Nasal cavity respiratory epithelium epithelial cell of viscerocranial mucosa (primary cell): ENCODE measurements around the gene TRIM37. TPM values are rescaled to one million over a fixed set of nuclear protein-coding genes. Genes with fewer than 3 reads are reported as not detected.

Experiments used
- total RNA-seq: library from RNA; depleted of rRNA; stranded (reverse); fragments of >200 nt; gene quantifications from 2 replicates; pipeline ENCODE4 v1.2.3, GENCODE V29; 2014

TRIM37 gene, protein sequence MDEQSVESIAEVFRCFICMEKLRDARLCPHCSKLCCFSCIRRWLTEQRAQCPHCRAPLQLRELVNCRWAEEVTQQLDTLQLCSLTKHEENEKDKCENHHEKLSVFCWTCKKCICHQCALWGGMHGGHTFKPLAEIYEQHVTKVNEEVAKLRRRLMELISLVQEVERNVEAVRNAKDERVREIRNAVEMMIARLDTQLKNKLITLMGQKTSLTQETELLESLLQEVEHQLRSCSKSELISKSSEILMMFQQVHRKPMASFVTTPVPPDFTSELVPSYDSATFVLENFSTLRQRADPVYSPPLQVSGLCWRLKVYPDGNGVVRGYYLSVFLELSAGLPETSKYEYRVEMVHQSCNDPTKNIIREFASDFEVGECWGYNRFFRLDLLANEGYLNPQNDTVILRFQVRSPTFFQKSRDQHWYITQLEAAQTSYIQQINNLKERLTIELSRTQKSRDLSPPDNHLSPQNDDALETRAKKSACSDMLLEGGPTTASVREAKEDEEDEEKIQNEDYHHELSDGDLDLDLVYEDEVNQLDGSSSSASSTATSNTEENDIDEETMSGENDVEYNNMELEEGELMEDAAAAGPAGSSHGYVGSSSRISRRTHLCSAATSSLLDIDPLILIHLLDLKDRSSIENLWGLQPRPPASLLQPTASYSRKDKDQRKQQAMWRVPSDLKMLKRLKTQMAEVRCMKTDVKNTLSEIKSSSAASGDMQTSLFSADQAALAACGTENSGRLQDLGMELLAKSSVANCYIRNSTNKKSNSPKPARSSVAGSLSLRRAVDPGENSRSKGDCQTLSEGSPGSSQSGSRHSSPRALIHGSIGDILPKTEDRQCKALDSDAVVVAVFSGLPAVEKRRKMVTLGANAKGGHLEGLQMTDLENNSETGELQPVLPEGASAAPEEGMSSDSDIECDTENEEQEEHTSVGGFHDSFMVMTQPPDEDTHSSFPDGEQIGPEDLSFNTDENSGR
- total RNA-seq: 38.4 and 47.8 TPM in 2 replicates

GRCh38 chr17:59106463-59107305 is at the start of gene TRIM37:
Gene TRIM37, minus strand, starts transcription at chr17:59106880. Its CDS starts 419 bp downstream, at chr17:59106461.

GRCh38 chr17:59155439-59156177 is 48.9 kb upstream of the TRIM37 start, which contains the start of gene PRR11:
Gene PRR11, plus strand, starts transcription at chr17:59155746. Its CDS starts 14,007 bp downstream, at chr17:59169753.

DNA sequence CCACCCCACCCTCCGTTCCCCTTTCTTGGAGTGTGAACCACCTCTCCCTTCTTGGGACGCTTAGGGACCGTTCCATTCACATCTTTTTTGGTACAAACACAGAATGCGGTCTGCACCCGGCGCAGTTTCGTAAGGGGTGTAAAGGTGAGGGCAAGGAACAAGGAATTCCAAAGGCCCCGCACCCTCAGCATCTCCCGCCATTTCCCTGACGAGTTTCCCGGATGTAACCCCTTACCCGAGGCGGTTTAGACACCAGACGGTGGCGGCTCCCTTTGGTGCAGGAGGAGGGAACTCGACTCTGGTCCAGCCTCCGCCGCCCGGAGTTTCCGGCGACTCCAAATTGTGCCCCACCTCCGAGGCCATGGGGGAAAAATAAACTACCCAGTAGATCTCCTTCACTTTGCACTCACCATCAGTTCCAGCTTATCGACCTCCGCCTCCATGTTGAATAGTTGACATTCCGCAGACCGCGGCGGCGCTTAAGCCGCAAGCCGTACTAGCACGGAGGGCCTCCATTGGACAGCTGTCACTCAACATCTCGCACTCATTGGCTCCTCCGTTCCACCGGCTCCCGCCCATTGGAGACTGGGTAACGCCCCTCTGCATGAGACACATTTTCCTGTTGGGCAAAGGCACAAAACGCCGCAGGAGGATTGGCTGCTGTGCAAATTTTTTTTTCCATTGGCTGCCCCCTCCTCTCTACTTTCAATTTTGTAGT is 48.2 kb upstream of the TRIM37 start, which contains the start of gene SKA2:
TSS of gene SKA2 (minus strand) at position 466 of the 718 bp plus-strand sequence. CDS start at position 443, 23 bp downstream.

Other genes starting within 250 kb of the TRIM37 start
- 28.8 and 33.8 TPM in 2 replicates for gene SKA2, start 48.3 kb upstream of the TRIM37 start, total RNA-seq
- 0.85 and 1.4 TPM in 2 replicates for gene PRR11, start 48.9 kb upstream of the TRIM37 start, total RNA-seq
- gene SMG8, start 103.2 kb upstream of the TRIM37 start, total RNA-seq: 24.6 and 29.0 TPM in 2 replicates
- gene GDPD1, start 113.6 kb upstream of the TRIM37 start, total RNA-seq: 2.4 and 5.1 TPM in 2 replicates
- gene YPEL2, start 224.8 kb upstream of the TRIM37 start, total RNA-seq: 2.1 and 7.1 TPM in 2 replicates